BE2C (cell line): Measurements from ENCODE around the gene QTRT2.

Source experiments
- DNase-seq: peaks from one replicate; pipeline ENCODE4 v3.0.0-alpha.2; 2020
- H3K27me3 ChIP-seq: fragments of 250-450 bp; sonication (Bioruptor Pico); 2 replicates; pipeline ENCODE4 v1.5.1; 2020; ENCODE audit warnings: mild to moderate bottlenecking
- H3K36me3 ChIP-seq: fragments of 250-450 bp; sonication (Bioruptor Pico); 2 replicates; pipeline ENCODE4 v1.5.1; 2020; ENCODE audit warnings: mild to moderate bottlenecking
- H3K4me1 ChIP-seq: fragments of 250-450 bp; sonication (Bioruptor Pico); 2 replicates; pipeline ENCODE4 v1.5.1; 2020
- H3K4me3 ChIP-seq: 2 replicates; pipeline ENCODE4 v1.5.1; 2011; ENCODE audit warnings: low read depth, low read length
- H3K9me3 ChIP-seq: fragments of 250-450 bp; sonication (Bioruptor Pico); 2 replicates; pipeline ENCODE4 v1.5.1; 2020
- TF ChIP-seq, protein P1 (sequence below): IDR thresholded peaks from 2 replicates; pipeline ENCODE4 v1.5.1; 2012; ENCODE audit warnings: mild to moderate bottlenecking, low read depth, low read length

The QTRT2 gene

DNA sequence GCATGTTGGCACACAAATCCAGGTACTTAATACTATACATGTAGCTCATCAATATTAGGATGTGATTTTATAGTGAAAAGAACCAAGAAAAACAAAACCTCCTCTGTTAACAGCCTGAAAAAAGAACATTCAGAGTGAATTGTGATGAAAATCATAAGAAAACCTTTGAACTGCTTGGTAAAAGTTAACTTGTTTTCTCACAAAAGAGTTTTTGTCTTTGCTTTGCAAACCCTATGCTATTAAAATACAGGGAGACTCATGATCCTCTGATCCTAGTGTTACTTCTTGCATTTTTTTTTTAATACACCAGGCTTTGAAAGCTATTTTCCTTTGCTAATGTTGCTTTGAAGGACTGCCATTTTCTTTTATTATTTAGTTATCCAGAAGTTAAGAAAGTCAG, 23.7 kb downstream of the QTRT2 start:
- no peaks in the 10 kb centered on the region; the same call in 1 of the 2 replicates for H3K9me3 ChIP-seq
- peaks cover 74% of the 10 kb centered on the region for H3K36me3 ChIP-seq
- no peaks in the 10 kb centered on the region for H3K27me3 ChIP-seq
- TF ChIP-seq, protein P1, sequence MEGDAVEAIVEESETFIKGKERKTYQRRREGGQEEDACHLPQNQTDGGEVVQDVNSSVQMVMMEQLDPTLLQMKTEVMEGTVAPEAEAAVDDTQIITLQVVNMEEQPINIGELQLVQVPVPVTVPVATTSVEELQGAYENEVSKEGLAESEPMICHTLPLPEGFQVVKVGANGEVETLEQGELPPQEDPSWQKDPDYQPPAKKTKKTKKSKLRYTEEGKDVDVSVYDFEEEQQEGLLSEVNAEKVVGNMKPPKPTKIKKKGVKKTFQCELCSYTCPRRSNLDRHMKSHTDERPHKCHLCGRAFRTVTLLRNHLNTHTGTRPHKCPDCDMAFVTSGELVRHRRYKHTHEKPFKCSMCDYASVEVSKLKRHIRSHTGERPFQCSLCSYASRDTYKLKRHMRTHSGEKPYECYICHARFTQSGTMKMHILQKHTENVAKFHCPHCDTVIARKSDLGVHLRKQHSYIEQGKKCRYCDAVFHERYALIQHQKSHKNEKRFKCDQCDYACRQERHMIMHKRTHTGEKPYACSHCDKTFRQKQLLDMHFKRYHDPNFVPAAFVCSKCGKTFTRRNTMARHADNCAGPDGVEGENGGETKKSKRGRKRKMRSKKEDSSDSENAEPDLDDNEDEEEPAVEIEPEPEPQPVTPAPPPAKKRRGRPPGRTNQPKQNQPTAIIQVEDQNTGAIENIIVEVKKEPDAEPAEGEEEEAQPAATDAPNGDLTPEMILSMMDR: no peak
- H3K4me3 ChIP-seq: no peak overlapping the region
- DNase-seq: no peak
- no peaks in the 10 kb centered on the region for H3K4me1 ChIP-seq

DNA sequence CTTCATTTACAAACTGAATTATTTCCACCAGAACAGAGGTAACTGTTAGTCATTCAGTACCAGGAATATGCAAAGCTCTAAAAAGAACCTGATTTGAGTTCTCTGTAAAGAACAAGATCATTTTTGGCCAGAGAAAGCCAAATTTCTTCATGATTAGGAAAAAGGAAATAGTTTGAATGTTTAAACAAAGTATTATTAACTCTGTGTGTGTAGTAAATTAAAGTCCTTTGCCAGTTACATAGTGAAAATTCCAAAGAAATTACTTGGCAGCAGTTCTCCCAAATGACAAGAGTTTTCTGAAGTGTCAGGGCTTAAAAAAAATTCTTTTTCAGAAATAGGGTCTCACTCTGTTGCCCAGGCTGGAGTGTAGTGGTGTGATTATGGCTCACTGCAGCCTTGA, 24.5 kb downstream of the QTRT2 start:
- H3K4me1 ChIP-seq: no peaks in the 10 kb centered on the region
- no peak for DNase-seq
- no peaks in the 10 kb centered on the region; the same call in 1 of the 2 replicates for H3K9me3 ChIP-seq
- peaks cover 75% of the 10 kb centered on the region for H3K36me3 ChIP-seq
- TF ChIP-seq, protein P1: no peak
- no peak overlapping the region for H3K4me3 ChIP-seq
- no peaks in the 10 kb centered on the region for H3K27me3 ChIP-seq

DNA sequence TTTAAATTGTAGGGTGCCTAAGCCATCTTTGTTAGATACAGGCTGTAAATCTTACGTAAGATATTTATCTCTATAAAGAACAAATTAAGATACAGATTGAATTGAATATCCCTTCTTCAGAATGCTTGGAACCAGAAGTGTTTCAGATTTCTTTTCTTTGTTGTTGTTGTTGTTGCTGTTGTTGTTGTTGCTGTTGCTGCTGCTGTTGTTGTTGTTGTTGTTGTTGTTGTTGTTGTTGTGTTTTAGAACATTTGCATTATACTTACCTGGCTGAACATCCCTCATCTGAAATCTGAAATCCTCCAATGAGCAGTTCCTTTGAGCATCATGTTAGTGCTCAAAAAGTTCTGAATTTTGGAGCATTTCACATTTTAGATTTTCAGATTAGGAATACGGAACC, 26.6 kb downstream of the QTRT2 start:
- TF ChIP-seq, protein P1: no peak
- H3K4me1 ChIP-seq: no peaks in the 10 kb centered on the region
- H3K9me3 ChIP-seq: no peaks in the 10 kb centered on the region; the same call in 1 of the 2 replicates
- DNase-seq: no peak
- H3K27me3 ChIP-seq: no peaks in the 10 kb centered on the region
- peaks cover 77% of the 10 kb centered on the region for H3K36me3 ChIP-seq
- H3K4me3 ChIP-seq: no peak overlapping the region

DNA sequence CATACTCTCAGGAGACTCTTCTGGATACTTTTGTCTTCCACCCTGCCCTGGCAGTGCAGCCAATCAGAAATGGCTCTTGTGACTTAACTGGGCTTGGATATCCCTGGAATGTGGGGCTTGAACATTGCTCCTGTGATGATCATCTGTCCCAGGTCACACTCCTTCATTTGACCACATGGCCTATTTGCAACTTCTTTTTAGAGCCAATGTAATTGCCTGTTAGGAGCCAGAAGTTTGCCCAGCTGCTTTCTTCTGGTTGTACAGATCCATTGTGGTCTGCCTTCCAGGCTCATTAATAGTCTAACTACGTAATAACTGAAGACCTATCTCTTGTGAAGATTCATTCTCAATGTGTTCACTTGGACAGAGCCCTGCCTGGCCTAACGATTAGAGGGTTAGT, 29.8 kb downstream of the QTRT2 start:
- H3K4me3 ChIP-seq: no peak overlapping the region
- H3K4me1 ChIP-seq: no peaks in the 10 kb centered on the region
- H3K27me3 ChIP-seq: no peaks in the 10 kb centered on the region
- H3K9me3 ChIP-seq: no peaks in the 10 kb centered on the region; the same call in 1 of the 2 replicates
- DNase-seq: no peak
- H3K36me3 ChIP-seq: peaks cover 53% of the 10 kb centered on the region
- TF ChIP-seq, protein P1: no peak

- DNase-seq: no peak
- peaks cover 28% of the 10 kb centered on the region for H3K36me3 ChIP-seq
- TF ChIP-seq, protein P1: no peak
- H3K4me1 ChIP-seq: no peaks in the 10 kb centered on the region; the same call in 1 of the 2 replicates
- H3K27me3 ChIP-seq: no peaks in the 10 kb centered on the region
- H3K9me3 ChIP-seq: no peaks in the 10 kb centered on the region
- H3K4me3 ChIP-seq: no peak overlapping the region
Measured at GRCh38 chr3:114089675-114090074, 33.1 kb downstream of the QTRT2 start.

GRCh38 chr3:114092151-114093015, 35.8 kb downstream of the QTRT2 start:
- DNase-seq: no peak
- no peaks in the 10 kb centered on the region; the same call in 1 of the 2 replicates for H3K4me1 ChIP-seq
- no peak overlapping the region for H3K4me3 ChIP-seq
- H3K9me3 ChIP-seq: no peaks in the 10 kb centered on the region
- TF ChIP-seq, protein P1: no peak
- peaks cover 5% of the 10 kb centered on the region; the same call in 1 of the 2 replicates for H3K36me3 ChIP-seq
- H3K27me3 ChIP-seq: no peaks in the 10 kb centered on the region
